DLD1 (cell line): ENCODE measurements around the gene GPC3.

Experiments used
- in situ Hi-C: cut with HindIII; loops from 2 replicates; pipeline ENCODE4 v1.10.0; 2017; ENCODE audit warnings: low sequenced_read_pairs

The GPC3 gene

GRCh38 chrX:133933316-133933715 is 52.1 kb downstream of the GPC3 start:
- in situ Hi-C loops = no loop called here

- in situ Hi-C loops = no loop called here
Observed at GRCh38 chrX:133929836-133930464, 55.4 kb downstream of the GPC3 start.

- in situ Hi-C loops = no loop called here
Observed at GRCh38 chrX:133928365-133928764, 57.0 kb downstream of the GPC3 start.

GRCh38 chrX:133926809-133927208 is 58.6 kb downstream of the GPC3 start:
- in situ Hi-C loops = no loop called here

GRCh38 chrX:133926099-133926498 is 59.3 kb downstream of the GPC3 start:
- in situ Hi-C loops = no loop called here

GRCh38 chrX:133924548-133924947 is 60.8 kb downstream of the GPC3 start:
- in situ Hi-C loops = no loop called here

- in situ Hi-C loops = no loop called here
Observed at GRCh38 chrX:133923548-133923947, 61.8 kb downstream of the GPC3 start.

- in situ Hi-C loops = no loop called here
Observed at GRCh38 chrX:133923113-133923512, 62.3 kb downstream of the GPC3 start.

- in situ Hi-C loops = no loop called here
Observed at GRCh38 chrX:133922390-133922771, 63.0 kb downstream of the GPC3 start.

GRCh38 chrX:133921764-133922389 is 63.5 kb downstream of the GPC3 start:
- in situ Hi-C loops = no loop called here

GRCh38 chrX:133921086-133921485 is 64.3 kb downstream of the GPC3 start:
- in situ Hi-C loops = no loop called here

- in situ Hi-C loops = no loop called here
Observed at GRCh38 chrX:133918361-133918771, 67.0 kb downstream of the GPC3 start.

GRCh38 chrX:133916984-133917722 is 68.2 kb downstream of the GPC3 start:
- in situ Hi-C loops = no loop called here

- in situ Hi-C loops = no loop called here
Observed at GRCh38 chrX:133913658-133914388, 71.6 kb downstream of the GPC3 start.

GRCh38 chrX:133913009-133913408 is 72.4 kb downstream of the GPC3 start:
- in situ Hi-C loops = no loop called here

GRCh38 chrX:133911825-133912495 is 73.4 kb downstream of the GPC3 start:
- in situ Hi-C loops = no loop called here

GRCh38 chrX:133910539-133910938 is 74.9 kb downstream of the GPC3 start:
- in situ Hi-C loops = no loop called here

- in situ Hi-C loops = no loop called here
Observed at GRCh38 chrX:133909888-133910287, 75.5 kb downstream of the GPC3 start.

- in situ Hi-C loops = no loop called here
Observed at GRCh38 chrX:133908223-133908955, 77.0 kb downstream of the GPC3 start.

- in situ Hi-C loops = no loop called here
Observed at GRCh38 chrX:133907606-133908005, 77.8 kb downstream of the GPC3 start.
